Measurements from ENCODE around the gene RGL2.

- TF ChIP-seq CTCF (conservative IDR thresholded peaks at IDR 0.05; ENCODE audit: low read depth, low read length): no peak
- TF ChIP-seq RCOR1 (IDR thresholded peaks at IDR 0.05; ENCODE audit: insufficient replicate concordance, low read length): no peak
- TF ChIP-seq RFX5 (IDR thresholded peaks at IDR 0.05; ENCODE audit: low read depth, low read length): no peak
- TF ChIP-seq CHD1 (IDR thresholded peaks at IDR 0.05; ENCODE audit: low read depth, low read length): no peak
- TF ChIP-seq USF2 (IDR thresholded peaks at IDR 0.05; ENCODE audit: low read depth, low read length): no peak
- no peak for TF ChIP-seq FOS (IDR thresholded peaks at IDR 0.05; ENCODE audit: low read depth, low read length)
- TF ChIP-seq POLR2A (IDR thresholded peaks at IDR 0.05; ENCODE audit: low read depth, low read length): no peak
- no peak for TF ChIP-seq CEBPB (IDR thresholded peaks at IDR 0.05; ENCODE audit: low read depth, low read length)
- TF ChIP-seq SMC3 (IDR thresholded peaks at IDR 0.05; ENCODE audit: low read depth, low read length): no peak
- no peak for TF ChIP-seq BHLHE40 (IDR thresholded peaks at IDR 0.05; ENCODE audit: low read depth, low read length)
- TF ChIP-seq RAD21 (IDR thresholded peaks at IDR 0.05; ENCODE audit: low read length): no peak
- no peak for TF ChIP-seq MXI1 (IDR thresholded peaks at IDR 0.05; ENCODE audit: borderline replicate concordance, low read depth, low read length)
Observed at GRCh38 chr6:33339193-33339592, 40.5 kb upstream of the RGL2 start.

All from IMR-90 (cell line).